A549 treated with Mapracorat at 1 μM for 4 hours (cell line): ENCODE data around the gene RGS11. TPM values are rescaled to one million over a fixed set of nuclear protein-coding genes. Genes with fewer than 3 reads are reported as not detected.

ENCODE experiments used
- total RNA-seq: library from RNA; stranded (reverse); fragments of 200-300 nt; extraction: Qiagen RNA extraction; gene quantifications from 5 replicates; pipeline ENCODE4 v1.2.3, GENCODE V29; 2022

RGS11 gene
- 3.4 to 5.4 TPM (median 4.9 TPM) in 5 replicates for total RNA-seq

DNA sequence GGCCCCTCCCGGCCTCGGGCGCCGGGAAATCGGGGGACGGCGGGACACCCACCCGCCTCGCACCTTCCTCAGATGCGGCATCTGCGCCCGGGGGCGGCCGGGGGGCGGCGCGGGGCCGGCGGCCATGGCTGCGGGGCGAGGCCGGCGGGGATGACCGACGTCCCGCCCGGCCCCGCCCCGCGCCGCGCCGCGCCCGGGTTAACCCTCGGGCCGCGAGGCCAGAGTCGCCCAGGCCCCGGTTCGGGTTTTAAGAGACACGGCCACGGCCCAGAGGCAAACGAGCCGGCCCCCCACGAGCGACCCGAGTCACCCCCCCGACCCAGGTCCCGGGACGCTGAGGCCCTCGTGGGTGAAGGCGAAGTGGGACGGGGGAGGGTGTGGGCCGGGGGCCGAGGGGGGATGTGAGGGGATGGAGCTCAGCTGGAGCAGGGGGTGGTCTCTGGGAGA, at the start of gene RGS11:
TSS of gene RGS11 (minus strand) at position 159 of the 447 bp plus-strand sequence. CDS start at position 126, 33 bp downstream.

DNA sequence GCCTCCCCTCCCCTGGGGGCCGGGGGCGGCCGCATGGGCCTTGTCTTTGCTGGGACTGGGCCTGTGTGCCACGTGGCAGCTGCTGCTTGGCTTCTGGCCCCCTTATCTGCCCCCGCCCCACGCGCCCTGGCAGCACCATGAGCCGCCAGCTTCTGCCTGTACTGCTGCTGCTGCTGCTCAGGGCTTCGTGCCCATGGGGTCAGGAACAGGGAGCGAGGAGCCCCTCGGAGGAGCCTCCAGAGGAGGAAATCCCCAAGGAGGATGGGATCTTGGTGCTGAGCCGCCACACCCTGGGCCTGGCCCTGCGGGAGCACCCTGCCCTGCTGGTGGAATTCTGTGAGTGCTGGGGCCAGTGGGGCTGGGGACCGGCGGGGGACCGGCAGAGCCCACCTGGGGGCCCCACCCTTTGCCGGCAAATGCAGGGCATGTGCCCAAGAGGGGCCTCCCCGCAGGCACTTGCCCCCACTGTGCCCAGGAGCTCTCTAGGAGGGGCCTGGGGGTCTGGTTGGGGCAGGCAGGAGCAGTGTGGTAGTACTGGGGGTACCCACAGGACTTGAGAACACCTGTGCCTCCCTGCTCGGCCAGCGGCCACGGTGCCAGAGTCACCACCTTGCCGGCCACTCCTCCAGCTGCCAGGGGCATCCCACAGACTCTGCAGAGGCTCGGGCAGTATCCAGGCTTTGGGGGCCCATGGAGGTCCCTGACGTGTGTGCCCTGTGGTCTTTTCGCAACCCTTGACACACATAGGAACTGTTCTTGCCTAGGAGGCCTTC, 7.5 kb upstream of the RGS11 start, which contains the start of gene PDIA2:
TSS of gene PDIA2 (plus strand) at position 132 of the 773 bp plus-strand sequence. CDS start at position 138, 6 bp downstream.

DNA sequence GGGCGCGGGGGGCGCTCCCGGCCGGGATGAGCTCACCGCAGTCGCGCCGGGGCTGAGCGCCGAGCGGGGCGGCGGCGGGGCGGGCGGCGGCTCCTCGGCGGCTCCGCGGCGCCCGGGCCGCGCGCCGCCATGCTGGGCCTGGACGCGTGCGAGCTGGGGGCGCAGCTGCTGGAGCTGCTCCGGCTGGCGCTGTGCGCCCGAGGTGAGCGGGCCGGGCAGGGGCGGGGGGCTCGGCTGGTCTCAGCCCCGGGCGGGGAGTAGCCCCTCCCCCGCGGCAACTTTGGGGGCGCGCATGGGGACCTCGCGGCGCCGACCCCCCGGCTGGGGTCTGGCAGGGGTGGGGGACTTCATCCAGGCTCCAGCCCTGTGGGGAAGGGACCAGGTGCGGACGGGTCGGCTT, 4.8 kb upstream of the RGS11 start, which contains the start of gene ARHGDIG:
TSS of gene ARHGDIG (plus strand) at position 40 of the 400 bp plus-strand sequence. CDS start at position 130, 90 bp downstream.

DNA sequence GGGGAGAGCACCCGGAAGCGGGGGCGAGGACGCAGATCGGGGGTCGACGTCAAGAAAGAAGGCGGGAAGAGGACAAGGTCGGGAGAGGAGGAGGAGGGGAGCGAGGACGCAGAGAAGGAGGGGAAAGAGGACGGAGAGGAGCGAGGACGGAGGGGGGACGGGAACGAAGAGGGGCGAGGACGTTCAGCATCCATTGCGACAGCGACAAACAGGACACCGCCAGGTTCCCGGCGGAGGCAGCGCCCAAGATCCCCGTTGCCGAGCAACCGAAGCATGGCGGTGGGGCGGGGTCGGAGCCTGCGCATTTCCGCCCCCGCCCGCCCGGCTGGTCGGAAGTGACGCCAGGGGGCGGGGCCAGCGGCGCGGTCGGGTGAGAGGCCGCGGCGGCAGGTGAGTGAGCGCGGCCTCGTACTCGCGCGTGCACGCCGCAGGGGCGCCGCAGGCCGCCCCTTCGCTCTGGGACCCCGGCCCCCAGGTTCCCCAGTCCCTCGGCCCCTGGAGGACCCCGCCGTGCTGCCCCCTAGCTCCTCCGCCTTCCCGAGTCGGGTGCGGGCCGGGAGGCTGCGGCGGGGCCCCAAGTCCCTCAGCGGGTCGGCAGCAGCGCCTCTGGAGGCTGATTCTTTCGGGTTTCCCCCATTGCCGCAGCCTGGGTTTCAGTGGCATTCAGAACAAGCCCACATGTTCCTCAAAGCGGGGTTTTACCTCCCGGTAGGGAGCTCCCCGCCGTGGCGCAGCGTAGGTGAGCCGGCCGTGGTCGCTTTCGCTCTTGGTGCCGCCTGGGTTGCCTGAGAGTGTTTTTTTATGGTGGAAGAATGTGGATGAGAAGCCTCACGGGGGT, 41.1 kb downstream of the RGS11 start, which contains the start of gene FAM234A:
TSS of gene FAM234A (plus strand) at position 354 of the 838 bp plus-strand sequence. CDS start 19,593 bp downstream, outside the sequence.

DNA sequence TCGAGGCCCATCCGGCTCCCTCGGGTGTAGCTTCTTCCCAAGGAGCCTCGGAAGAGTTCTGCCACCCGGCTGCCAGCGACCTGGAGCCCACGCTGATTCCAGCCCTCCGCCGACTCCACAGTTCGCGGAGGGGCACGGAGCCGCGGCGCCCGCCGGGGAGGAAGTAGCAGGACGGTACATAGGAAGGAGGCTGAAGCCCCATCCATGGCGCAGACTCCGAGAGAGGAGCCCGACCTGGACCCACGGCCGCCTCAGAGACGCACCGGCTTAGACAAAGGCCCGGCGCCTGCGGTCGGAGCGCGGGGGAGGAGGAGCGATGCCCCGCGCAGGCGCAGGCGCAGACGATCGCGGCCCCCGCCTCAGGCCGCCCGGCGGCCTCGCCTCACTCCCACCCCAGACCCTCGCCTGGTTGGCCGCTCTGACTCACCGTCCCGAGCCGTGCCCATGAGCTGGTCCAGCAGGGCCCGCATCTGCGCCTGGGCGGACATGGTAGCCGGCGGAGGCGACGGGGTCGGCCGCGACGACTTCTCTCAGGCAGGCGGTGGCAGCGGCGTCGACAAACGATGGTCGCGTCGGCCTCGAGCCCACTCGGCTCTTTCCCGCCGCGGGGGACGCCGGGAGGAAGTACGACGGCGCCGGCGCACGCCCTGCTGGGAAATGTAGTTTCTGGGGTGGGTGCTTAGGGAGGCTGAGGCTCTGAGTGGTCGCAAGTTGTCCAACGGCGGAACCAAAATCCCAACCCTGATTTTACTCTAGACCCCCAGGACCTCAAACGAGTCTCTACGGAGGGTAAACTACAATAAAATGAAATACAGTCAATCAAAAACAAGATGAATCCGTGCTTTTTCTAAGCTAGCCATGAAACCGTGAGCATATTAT, 46.7 kb downstream of the RGS11 start, which contains the start of gene LUC7L:
TSS of gene LUC7L (minus strand) at position 598 of the 879 bp plus-strand sequence. CDS start at position 488, 110 bp downstream.

Other genes with a start within 250 kb of the RGS11 start
- 32.4 to 39.7 TPM (median 35.7 TPM) in 5 replicates for gene POLR3K, start 222.3 kb downstream of the RGS11 start, total RNA-seq
- 64.7 to 76.8 TPM (median 70.2 TPM) in 5 replicates for gene SNRNP25, start 222.1 kb downstream of the RGS11 start, total RNA-seq
- gene RHBDF1, start 203.3 kb downstream of the RGS11 start, total RNA-seq, result 22.6 to 32.3 TPM (median 29.3 TPM) in 5 replicates
- 55.2 to 81.0 TPM (median 72.5 TPM) in 5 replicates for gene MPG, start 197.7 kb downstream of the RGS11 start, total RNA-seq
- 21.0 to 29.7 TPM (median 26.8 TPM) in 5 replicates for gene NPRL3, start 137.3 kb downstream of the RGS11 start, total RNA-seq
- gene HBZ, start 123.3 kb downstream of the RGS11 start, total RNA-seq, result 0.19 TPM in 1 of 5 replicates, not detected in the others
- gene HBM, start 110.0 kb downstream of the RGS11 start, total RNA-seq, result not detected in 5 replicates
- gene HBA2, start 103.1 kb downstream of the RGS11 start, total RNA-seq, result 0.47 to 0.97 TPM (median 0.68 TPM) in 4 of 5 replicates, not detected in the other
- 0.87 to 2.8 TPM (median 1.5 TPM) in 4 of 5 replicates, not detected in the other for gene HBA1, start 99.3 kb downstream of the RGS11 start, total RNA-seq
- 4.6 to 8.2 TPM (median 7.1 TPM) in 5 replicates for gene HBQ1, start 95.5 kb downstream of the RGS11 start, total RNA-seq
- gene LUC7L, start 46.5 kb downstream of the RGS11 start, total RNA-seq, result 41.1 to 48.4 TPM (median 46.1 TPM) in 5 replicates
- 40.8 to 49.2 TPM (median 48.4 TPM) in 5 replicates for gene FAM234A, start 41.1 kb downstream of the RGS11 start, total RNA-seq
- 2.7 to 3.4 TPM (median 3.2 TPM) in 5 replicates for gene ARHGDIG, start 4.6 kb upstream of the RGS11 start, total RNA-seq
- gene PDIA2, start 7.2 kb upstream of the RGS11 start, total RNA-seq, result 0.11 to 0.65 TPM (median 0.42 TPM) in 5 replicates
- gene AXIN1, start 76.8 kb upstream of the RGS11 start, total RNA-seq, result 24.5 to 34.7 TPM (median 31.7 TPM) in 5 replicates
- gene MRPL28, start 94.6 kb upstream of the RGS11 start, total RNA-seq, result 121 to 139 TPM (median 132 TPM) in 5 replicates
- gene PGAP6, start 106.0 kb upstream of the RGS11 start, total RNA-seq, result 28.8 to 39.8 TPM (median 37.5 TPM) in 5 replicates
- 288 to 451 TPM (median 424 TPM) in 5 replicates for gene NME4, start 121.3 kb upstream of the RGS11 start, total RNA-seq
- 20.9 to 31.4 TPM (median 26.9 TPM) in 5 replicates for gene DECR2, start 125.9 kb upstream of the RGS11 start, total RNA-seq
- 22.9 to 30.3 TPM (median 25.1 TPM) in 5 replicates for gene RAB11FIP3, start 149.7 kb upstream of the RGS11 start, total RNA-seq